Vagina (tissue), 2 donors: Measurements from ENCODE around the gene UBE2I. TPM values are rescaled to one million over a fixed set of nuclear protein-coding genes. Genes with fewer than 3 reads are reported as not detected.

Source experiments
- DNase-seq, 2 donors: peaks; one replicate each; pipeline ENCODE4 v3.0.0-alpha.2; 2017; ENCODE audit errors: extremely low spot score in 2 of 2
- H3K27ac ChIP-seq: fragments of 200-600 bp; sonication (generic); one replicate; pipeline ENCODE4 v1.5.1; 2019
- H3K27me3 ChIP-seq: fragments of 200-600 bp; sonication (generic); one replicate; pipeline ENCODE4 v1.5.1; 2019
- H3K36me3 ChIP-seq, 2 donors: fragments of 200-600 bp; sonication (generic); one replicate each; pipeline ENCODE4 v1.5.1; 2017 to 2019
- H3K4me1 ChIP-seq: fragments of 200-600 bp; sonication (generic); one replicate; pipeline ENCODE4 v1.5.1; 2019
- H3K4me3 ChIP-seq, 2 donors: fragments of 200-600 bp; sonication (generic); 1 replicate in 1 of 2; 2 replicates in 1 of 2; pipeline ENCODE4 v1.5.1; 2016 to 2019
- H3K9me3 ChIP-seq: fragments of 200-600 bp; sonication (generic); one replicate; pipeline ENCODE4 v1.5.1; 2019
- POLR2A ChIP-seq, 2 donors: fragments of 450-650 bp; IDR thresholded peaks; one replicate each; pipeline ENCODE4 v1.6.1; 2017; ENCODE audit warnings: antibody characterized with exemption in 2 of 2, mild to moderate bottlenecking in 2 of 2, moderate library complexity in 2 of 2
- POLR2AphosphoS5 ChIP-seq, 2 donors: sonication (generic); formaldehyde crosslinking; IDR thresholded peaks; one replicate each; pipeline ENCODE4 v1.9.0; 2017; ENCODE audit warnings: antibody characterized with exemption in 2 of 2, mild to moderate bottlenecking in 2 of 2, low read depth in 1 of 2; ENCODE audit not compliant: insufficient read depth in 1 of 2
- intact Hi-C: fragments of 100-400 bp; cut with DNase I; formaldehyde crosslinking; loops from one replicate; pipeline ENCODE4 v1.15.1; 2023
- total RNA-seq: library from RNA; depleted of rRNA; stranded (reverse); fragments of >200 nt; gene quantifications from one replicate; pipeline ENCODE4 v1.2.3, GENCODE V29; 2016
- TF ChIP-seq, protein P1 (sequence below), 3 experiments: fragments of 450-650 bp in 2 of 3; fragments of 200-600 bp in 1 of 3; sonication (generic) in 1 of 3; IDR thresholded peaks; one replicate each; pipeline ENCODE4 v1.5.1; 2017 to 2019; ENCODE audit warnings: antibody characterized with exemption in 3 of 3, mild to moderate bottlenecking in 2 of 3, moderate library complexity in 2 of 3

UBE2I gene
- total RNA-seq, 1 donor from 2014 or later, result 51.3 TPM

DNA sequence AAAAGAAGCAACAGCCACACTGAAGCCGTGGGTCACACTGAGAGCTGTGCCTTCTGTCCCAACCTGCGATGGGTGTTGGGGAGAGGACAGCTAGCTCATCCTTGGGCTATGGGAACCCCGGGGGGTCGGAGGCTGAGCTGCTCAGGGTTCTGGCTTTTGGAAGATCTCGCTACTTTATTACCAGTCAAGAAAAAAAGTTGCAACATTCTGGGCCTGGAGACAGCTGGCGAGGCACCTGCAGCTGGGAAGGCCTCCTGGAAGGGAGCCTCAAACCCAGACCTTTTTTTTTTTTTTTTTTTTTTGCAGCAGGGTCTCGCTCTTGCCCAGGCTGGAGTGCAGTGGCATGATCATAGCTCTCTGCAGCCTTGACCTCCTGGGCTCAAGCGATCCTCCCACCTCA lies 28.7 kb upstream of the UBE2I start:
- no peaks in the 10 kb centered on the region for H3K9me3 ChIP-seq
- H3K4me3 ChIP-seq, result no peak overlapping the region
- intact Hi-C loops, result no loop called here
- no peaks in the 10 kb centered on the region for H3K36me3 ChIP-seq
- H3K4me1 ChIP-seq, result no peaks in the 10 kb centered on the region
- no peaks in the 10 kb centered on the region for H3K27me3 ChIP-seq
- DNase-seq, result no peak
- H3K27ac ChIP-seq, result no peak overlapping the region
- TF ChIP-seq POLR2A (IDR thresholded peaks at IDR 0.05) (no peak), POLR2AphosphoS5 (IDR thresholded peaks at IDR 0.05; ENCODE audit: insufficient read depth in 1 of 2, low read depth in 1 of 2) (no peak)
- TF ChIP-seq, protein P1, sequence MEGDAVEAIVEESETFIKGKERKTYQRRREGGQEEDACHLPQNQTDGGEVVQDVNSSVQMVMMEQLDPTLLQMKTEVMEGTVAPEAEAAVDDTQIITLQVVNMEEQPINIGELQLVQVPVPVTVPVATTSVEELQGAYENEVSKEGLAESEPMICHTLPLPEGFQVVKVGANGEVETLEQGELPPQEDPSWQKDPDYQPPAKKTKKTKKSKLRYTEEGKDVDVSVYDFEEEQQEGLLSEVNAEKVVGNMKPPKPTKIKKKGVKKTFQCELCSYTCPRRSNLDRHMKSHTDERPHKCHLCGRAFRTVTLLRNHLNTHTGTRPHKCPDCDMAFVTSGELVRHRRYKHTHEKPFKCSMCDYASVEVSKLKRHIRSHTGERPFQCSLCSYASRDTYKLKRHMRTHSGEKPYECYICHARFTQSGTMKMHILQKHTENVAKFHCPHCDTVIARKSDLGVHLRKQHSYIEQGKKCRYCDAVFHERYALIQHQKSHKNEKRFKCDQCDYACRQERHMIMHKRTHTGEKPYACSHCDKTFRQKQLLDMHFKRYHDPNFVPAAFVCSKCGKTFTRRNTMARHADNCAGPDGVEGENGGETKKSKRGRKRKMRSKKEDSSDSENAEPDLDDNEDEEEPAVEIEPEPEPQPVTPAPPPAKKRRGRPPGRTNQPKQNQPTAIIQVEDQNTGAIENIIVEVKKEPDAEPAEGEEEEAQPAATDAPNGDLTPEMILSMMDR (IDR thresholded peaks at IDR 0.05), result no peak

DNA sequence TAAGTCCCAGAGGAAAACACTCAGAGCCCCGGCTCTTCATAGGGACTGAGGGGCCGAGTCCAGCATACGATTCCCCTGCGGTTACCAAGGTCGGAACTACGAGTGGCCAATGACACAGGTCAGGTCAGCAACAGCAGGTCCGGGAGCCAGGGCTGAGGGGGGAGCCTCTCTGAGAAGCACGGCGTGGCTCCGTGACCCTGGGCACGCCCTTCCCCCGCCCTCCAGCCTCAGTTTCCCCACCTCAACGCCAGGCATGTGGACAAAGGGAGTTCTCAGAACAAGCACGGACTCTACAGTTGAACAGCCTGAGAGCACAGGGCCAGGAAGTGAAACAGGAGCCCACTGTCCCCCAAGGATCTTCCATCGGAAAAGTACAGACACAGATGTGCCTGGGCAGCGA lies 27.9 kb upstream of the UBE2I start:
- TF ChIP-seq, protein P1 (IDR thresholded peaks at IDR 0.05), result no peak
- TF ChIP-seq POLR2A (IDR thresholded peaks at IDR 0.05) (no peak), POLR2AphosphoS5 (IDR thresholded peaks at IDR 0.05; ENCODE audit: insufficient read depth in 1 of 2, low read depth in 1 of 2) (no peak)
- intact Hi-C loops, result no loop called here
- no peaks in the 10 kb centered on the region for H3K27me3 ChIP-seq

DNA sequence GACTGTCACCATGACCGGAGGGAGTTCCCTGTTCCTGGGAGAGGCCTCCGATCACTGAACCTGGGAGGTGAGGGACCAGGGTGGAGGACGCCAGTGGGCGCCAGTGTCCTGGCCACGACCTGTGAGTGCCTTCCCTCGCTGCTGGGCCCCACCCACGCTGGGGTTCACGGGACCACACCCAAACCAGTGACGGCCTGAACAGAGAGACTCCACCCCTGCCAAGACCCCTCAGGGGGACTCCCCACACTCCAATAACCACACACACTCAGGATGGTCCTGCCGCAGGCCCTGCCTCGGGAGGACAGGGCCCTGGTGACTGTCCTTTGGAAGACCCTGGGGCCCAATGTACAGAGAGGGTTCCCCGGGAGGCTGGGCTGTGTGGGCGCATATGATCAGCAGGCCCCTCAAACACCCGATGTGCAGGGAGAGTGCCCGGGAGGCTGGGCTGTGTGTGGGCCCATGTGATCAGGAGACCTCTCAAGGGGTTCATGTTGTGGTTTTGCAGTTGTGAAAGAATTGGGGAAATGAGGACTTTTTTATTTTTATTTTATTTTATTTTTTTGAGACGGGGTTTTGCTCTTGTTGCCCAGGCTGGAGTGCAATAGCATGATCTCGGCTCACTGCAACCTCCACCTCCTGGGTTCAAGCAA lies 27.0 kb upstream of the UBE2I start:
- H3K27ac ChIP-seq, result no peak overlapping the region
- TF ChIP-seq, protein P1 (IDR thresholded peaks at IDR 0.05), result no peak
- no peak for TF ChIP-seq POLR2AphosphoS5 (IDR thresholded peaks at IDR 0.05; ENCODE audit: insufficient read depth in 1 of 2, low read depth in 1 of 2)
- TF ChIP-seq POLR2A (IDR thresholded peaks at IDR 0.05), result no peak
- no peak overlapping the region for H3K4me3 ChIP-seq
- H3K4me1 ChIP-seq, result no peaks in the 10 kb centered on the region
- intact Hi-C loops, result no loop called here
- DNase-seq, result no peak
- H3K27me3 ChIP-seq, result no peaks in the 10 kb centered on the region
- H3K36me3 ChIP-seq, result no peaks in the 10 kb centered on the region
- no peaks in the 10 kb centered on the region for H3K9me3 ChIP-seq

More for the DNA sequence above, 27.9 kb upstream of the UBE2I start:
- Histone ChIP-seq H3K4me1 (no peaks in the 10 kb centered on the region), H3K27ac (no peak overlapping the region), H3K4me3 (no peak overlapping the region), H3K36me3 (no peaks in the 10 kb centered on the region), H3K9me3 (no peaks in the 10 kb centered on the region)
- no peak for DNase-seq

DNA sequence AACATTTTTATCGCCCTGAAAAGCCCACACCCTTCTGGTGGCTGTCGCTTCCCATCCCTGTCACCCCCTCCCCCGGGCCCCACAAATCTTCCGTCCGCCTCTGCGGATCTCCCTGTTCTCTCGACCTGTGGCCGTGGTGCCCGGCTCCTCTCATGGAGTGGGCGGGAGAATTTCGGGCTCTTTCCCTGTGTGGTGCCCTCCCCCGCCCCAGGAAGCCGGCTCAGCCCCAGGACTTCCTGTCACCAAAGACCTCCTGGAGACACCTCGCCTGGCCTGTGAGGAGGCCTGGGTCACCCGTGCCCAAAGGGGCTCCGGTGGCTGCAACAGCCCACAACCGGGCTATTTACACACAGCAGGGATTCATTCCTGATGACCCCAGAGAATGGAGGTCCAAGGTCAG lies 26.1 kb upstream of the UBE2I start:
- Histone ChIP-seq H3K9me3 (no peaks in the 10 kb centered on the region), H3K4me1 (no peaks in the 10 kb centered on the region), H3K27ac (no peak overlapping the region), H3K27me3 (no peaks in the 10 kb centered on the region), H3K4me3 (no peak overlapping the region), H3K36me3 (no peaks in the 10 kb centered on the region)
- DNase-seq, result no peak
- intact Hi-C loops, result no loop called here
- TF ChIP-seq, protein P1 (IDR thresholded peaks at IDR 0.05), result no peak
- TF ChIP-seq POLR2AphosphoS5 (IDR thresholded peaks at IDR 0.05; ENCODE audit: insufficient read depth in 1 of 2, low read depth in 1 of 2) (no peak), POLR2A (IDR thresholded peaks at IDR 0.05) (no peak)

DNA sequence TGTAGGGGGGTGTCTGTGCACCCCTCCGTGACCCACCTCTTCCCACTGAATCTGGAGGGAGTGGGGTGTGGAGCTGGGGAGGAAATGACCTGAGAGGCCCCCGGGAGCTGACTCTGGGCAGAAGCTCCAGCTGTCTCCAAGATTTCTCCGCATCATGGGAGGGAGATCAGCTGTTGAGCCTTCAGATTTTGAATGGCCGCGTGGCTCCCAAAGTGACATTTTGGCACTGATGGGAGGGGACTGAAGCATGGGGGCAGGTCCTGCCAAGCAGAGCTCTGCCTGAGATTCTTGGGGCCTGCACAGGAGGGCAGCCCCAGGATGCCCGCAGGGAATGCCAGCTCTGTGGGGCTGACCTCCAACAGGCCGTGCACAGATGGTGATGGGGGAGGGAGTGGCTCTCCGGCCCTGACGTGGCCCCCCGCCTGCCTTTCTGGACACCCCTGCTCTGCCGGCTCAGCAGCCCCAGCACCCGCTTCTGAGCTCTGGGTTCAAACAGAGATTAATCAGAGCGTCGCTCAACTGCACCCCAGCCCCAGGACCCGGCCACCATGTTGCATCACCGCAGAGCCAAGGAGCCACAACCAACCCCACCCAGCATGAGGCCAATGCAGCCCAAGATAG lies 25.3 kb upstream of the UBE2I start:
- Histone ChIP-seq H3K27me3 (peaks cover 3% of the 10 kb centered on the region), H3K4me3 (no peak overlapping the region), H3K4me1 (no peaks in the 10 kb centered on the region), H3K27ac (no peak overlapping the region), H3K9me3 (no peaks in the 10 kb centered on the region), H3K36me3 (no peaks in the 10 kb centered on the region)
- no peak for DNase-seq
- no peak for TF ChIP-seq POLR2A (IDR thresholded peaks at IDR 0.05)
- TF ChIP-seq POLR2AphosphoS5 (IDR thresholded peaks at IDR 0.05; ENCODE audit: insufficient read depth in 1 of 2, low read depth in 1 of 2), result no peak
- TF ChIP-seq, protein P1 (IDR thresholded peaks at IDR 0.05), result no peak
- intact Hi-C loops, result no loop called here
